8988T (cell line): ENCODE results near the gene HDAC4.

Source experiments
- DNase-seq: peaks from one replicate; pipeline ENCODE4 v3.0.0; 2011

The HDAC4 gene

DNA sequence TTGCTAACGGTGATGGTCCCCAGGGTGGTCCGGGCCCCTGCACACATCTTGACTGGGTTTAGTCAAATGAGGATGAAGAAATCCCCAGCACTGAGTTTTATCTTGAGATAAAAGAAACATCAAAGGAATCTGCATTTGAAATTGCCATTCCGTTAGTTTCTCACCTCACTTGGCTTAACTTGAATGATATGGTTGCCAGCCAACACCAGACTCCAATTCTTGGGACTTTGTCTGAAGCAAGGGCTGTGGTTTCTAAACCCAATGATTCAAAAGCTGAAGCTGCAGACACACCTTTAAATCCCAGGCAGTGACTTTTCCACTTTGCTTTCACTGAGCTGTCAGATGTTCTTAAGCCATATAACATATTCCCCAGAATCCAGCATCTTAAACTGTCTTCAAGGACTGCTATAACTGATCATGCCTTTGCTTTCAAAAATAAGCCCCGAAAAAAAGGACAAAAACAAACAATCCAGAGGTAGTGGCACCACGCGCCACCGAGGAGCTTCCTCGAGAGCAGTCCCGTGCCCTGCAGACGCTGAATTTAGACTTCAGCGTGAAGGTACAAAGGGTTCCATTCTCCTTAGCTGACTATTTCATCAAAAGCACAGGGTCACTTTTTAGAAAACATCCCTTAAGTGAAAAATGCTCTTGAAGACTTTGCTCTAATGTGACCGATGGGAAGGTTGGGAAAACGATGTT, 189.3 kb downstream of the HDAC4 start:
- DNase-seq = no peak

DNA sequence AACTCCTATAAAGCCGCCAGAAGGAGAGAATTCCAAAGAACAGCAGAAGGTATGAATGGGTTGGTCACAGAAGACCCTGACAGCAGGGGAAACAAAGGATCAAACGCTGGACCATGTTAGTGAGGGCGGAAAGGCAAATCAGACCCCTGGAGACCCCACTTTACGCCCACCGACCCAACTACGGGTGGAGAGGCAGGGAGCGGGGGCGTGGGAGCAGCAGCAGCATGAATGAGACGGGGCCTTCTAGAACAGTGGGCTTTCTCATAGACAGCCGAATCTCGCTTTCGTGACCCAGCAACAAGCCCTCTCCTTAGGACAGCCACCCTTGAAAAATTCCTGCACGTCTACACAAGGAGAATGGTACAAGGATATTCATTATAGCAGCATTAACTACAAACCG, 191.0 kb downstream of the HDAC4 start:
- no peak for DNase-seq

DNA sequence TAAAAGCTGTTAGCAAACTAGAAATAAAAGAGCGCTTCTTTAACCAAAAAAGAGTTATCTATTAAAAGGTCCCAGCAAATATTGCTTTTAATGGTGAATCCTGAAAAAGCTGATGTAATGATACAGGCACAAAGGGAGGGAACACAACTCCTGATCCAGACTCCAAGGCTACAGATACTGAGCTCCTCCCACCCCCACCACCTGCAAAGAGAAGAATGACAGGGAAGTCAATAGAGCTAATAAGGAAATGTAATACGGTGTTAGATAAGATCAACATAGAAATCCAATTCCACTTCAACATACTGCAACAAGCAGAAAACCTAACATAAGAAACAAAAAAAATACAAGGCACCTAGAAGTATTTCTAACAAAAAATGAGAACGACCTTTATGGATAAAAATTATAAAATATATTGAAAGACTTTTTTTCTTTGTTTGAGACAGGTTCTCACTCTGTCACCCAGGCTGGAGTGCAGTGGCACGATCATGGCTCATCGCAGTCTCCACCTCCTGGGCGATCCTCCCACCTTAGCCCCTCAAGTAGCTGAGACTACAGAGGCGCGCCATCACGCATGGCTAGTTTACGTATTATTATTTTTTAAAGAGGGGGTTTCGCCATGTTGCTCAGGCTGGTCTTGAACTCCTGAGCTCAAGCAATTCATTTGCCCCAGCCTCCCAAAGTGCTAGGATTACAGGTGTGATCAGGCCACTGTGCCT, 192.2 kb downstream of the HDAC4 start:
- no peak for DNase-seq

DNA sequence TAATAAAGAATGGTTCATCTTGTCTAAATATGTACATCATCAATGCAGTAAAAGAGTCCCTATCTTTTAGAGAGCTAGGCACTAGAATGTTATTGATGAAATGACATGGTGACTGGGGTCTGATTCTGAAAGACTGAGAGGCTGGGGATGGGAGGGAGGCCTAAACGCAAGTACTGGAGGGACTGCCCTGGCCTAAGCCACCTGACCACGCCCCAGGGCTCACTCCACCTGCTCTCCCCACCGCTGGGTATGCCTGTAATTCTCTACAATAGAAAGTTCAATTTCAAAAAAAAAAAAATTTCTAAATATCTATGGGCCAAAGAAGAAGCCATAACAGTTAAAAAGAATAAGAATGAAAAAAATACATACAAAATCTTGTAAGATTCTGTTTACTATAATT, 194.0 kb downstream of the HDAC4 start:
- no peak for DNase-seq

DNA sequence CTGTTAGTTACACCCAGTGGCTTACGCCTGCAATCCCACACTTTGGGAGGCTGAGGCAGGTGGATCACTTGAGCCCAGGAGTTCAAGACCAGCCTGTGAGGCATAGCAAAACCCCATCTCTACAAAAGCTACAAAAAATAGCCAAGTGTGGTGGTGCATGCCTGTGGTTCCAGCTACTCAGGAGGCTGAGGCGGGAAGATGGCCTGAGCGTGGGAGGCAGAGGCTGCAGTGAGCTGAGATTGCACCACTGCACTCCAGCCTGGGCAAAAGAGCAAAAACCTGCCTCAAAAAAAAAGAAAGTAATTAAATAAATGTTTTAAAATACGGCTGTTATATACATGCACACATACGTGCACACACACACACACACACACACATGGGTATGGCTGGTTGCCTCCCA, 194.8 kb downstream of the HDAC4 start:
- DNase-seq = no peak

DNA sequence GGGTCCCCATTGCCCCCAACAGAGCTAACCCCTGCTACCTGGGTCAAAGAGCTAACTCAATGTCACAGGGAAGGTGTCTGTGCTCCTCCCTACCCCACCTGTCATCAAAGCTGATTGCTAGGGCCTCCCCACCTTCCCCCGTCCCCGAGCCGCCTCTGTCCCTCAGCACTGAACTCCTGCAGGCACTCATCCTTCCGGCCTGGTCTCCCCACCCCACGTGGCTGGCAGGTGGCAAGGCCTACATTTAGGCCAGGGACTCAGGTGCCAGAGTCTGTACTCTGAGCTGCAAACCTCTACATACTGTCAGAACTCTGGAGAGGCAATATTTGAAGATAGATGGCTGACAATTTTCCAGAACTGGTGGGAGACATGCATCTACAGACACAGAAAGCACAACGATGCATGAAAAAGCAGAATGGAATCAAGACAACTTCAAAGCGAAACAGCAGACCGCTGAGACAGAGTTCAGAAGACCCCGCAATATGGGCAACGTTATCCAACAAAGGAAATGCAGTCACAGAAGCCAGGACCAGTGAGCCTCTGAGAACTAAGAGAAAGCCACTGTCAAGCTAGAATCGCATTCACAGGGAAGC, 195.8 kb downstream of the HDAC4 start:
- DNase-seq = no peak

DNA sequence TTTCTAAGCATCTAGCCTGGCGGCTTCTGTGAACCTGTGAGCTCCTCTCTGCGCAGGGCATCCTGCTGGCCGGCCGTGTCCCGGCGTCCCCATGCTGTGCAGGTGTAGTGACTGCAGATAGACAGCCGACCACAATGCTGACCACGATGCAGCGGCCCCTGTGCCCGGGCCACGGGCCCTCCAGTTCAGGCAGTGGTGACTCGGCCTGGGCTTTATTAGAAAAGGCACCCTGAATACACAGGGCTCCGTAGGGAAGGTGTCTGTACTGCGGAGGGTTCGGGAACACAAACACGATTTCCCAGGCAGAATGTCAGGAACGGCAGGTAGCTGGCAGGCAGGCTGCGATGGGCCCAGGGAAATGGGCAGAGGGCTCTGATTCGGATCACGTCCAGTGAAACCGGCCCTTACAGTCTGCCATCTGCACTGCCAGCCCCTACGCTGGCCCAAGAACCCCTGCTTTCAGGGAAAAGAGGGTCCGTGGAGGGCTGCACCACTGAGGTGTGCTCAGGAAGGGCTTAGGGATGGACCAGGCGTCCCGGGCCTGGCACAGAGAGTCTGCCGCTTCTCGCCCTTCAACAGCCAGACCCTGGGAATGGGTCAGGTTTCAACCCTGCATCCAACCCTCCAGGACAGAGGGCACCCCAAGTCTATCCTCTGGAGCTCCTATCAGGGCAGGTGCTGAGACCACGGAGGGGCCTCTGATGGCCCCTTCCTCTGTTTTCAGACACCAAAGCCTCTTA, 196.5 kb downstream of the HDAC4 start:
- DNase-seq = no peak

DNA sequence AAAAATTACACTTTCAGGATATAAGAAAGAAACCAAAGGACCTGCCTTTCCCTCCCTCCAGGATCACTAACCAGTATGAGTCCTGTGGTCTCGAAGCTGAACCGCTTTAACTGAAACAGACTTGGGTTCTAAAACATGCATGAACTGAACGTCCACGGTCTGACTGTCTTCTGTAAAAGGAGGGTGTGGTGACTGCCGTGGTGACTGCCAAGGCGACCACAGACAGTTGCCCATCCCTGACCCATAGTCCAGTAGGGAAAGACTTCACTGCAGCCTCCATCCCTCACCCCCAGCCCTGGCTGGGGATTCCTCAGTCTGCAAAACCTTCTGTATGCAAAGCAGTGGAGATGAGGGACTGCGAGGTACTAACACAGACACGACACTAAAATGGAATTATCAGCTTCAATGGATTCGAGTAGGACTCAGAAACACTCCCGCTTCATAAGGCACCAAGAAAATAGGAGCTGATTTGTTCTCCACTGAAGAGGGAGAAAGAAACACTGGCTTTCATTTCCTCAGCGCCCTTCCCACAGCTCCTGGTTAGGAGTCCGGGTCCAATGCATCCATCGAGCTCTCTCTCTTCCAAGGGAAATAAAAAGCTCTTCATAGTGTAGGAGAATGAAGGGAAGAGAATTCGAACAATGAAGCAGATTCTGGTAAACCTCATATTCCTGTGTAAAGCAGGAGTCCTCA, 197.2 kb downstream of the HDAC4 start:
- DNase-seq = no peak

DNA sequence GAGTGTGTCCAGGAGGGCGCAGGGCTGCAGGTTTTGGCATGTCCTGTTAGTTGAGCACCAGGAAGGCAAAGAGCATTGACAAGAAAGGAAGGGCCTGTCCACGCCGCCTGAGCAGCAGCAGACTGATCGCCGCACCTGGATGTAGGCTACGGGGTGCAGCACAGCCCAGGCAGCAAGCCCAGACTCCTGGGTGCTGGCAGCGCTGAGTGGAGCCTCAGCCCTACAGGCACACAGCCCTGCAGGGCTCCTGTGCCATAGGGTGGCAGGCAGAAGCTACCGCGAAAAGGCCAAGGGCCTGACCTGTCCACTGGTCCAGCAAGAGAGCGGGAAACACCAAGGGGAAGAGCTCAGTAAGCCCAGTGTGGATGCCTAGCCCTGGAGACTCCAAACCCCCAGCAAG, 198.0 kb downstream of the HDAC4 start:
- DNase-seq = no peak

DNA sequence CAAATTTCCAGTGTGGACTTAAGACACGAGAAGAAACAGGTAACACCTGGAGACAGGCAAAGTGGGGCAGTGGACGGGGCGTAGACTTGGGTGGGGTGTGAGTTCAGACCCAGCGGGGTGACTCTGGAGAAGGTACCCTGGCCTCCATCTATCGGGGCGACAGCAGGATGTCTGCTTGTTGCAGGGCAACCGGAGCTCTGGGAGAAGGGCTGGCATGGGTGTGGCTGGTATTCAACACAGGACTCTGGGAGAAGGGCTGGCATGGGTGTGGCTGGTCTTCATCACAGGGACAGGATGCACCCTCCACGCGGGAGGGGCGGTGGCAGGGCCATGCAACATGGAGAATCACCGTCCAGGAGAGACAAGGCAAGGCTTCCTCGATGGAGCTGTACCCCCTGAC, 198.5 kb downstream of the HDAC4 start:
- DNase-seq = no peak

DNA sequence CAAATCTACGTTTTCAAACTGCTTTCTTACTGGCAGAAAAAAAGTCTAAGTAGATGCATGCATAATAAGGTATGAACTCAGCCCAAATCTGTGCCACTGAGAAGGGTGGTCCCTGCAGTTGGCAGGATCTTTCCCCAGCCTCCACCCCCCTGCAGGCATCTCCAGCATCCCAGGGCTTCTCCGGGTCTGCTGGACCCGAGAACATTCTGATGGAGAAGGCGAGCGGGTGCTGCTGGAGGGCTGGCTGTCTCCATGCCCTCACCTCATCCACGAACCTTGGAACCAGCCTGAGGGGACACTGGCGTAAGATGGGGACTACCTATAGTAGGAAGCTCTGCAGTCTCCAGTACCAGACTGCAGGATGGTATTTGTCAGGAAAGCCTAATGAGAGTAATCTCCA, 198.9 kb downstream of the HDAC4 start:
- no peak for DNase-seq

DNA sequence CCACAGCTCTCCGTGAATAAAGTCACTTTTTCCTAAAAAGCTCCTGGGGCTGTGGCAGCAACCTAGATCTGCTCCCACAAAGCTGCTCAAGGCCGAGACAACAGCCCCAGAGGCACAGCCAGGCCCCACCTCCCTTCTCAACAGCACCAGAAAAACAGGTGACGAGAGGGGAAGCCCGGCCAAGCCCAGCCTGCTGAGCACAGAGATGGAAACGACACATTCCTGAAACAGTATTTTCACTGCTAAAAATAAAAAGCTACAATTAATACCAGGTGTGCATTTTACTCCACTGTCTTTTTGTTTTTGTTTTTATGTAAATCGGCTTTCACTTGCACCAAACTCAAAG, 199.3 kb downstream of the HDAC4 start:
- no peak for DNase-seq

DNA sequence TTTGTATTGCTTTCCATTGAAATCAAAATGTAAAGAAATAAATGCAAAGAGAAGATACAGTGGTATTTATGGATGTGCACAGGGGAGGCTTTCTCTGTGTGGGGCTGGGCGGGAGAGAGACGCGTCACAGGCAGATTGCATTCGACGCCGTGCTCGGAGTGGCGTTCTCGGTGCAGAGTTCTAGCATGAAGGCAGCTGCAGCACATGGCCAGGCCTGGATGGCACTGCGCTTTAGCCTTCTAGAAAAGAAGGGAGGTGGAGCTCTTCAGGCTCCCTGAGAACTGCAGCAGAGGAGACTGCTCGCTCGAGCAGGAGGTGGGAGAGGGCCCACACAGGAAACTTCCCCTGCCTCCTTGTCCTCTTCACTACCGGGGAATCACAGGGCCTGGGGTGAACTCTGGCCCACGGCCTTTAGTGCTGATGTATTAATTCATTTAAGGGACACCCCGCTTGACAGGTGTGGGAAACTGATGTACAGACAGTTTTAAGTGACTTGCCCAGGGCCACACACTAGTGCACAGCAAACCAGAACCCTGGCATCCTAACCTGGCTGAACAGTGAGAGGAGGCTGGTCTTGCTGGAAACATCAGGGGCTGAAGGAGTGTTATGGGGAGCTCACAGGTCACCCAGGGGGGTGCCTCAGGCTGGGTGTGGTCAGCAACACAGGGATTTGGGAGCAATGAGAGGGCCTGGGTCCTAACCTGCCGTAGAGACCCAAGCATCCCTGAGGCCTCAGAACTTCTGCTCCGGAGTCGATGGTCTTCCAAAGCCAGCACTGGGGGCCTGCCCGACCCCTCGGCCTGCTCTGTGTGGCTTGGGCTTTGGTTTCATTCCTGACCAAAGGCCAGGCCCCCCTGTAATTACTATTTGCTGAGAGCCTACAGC, 199.9 kb downstream of the HDAC4 start:
- DNase-seq = no peak

DNA sequence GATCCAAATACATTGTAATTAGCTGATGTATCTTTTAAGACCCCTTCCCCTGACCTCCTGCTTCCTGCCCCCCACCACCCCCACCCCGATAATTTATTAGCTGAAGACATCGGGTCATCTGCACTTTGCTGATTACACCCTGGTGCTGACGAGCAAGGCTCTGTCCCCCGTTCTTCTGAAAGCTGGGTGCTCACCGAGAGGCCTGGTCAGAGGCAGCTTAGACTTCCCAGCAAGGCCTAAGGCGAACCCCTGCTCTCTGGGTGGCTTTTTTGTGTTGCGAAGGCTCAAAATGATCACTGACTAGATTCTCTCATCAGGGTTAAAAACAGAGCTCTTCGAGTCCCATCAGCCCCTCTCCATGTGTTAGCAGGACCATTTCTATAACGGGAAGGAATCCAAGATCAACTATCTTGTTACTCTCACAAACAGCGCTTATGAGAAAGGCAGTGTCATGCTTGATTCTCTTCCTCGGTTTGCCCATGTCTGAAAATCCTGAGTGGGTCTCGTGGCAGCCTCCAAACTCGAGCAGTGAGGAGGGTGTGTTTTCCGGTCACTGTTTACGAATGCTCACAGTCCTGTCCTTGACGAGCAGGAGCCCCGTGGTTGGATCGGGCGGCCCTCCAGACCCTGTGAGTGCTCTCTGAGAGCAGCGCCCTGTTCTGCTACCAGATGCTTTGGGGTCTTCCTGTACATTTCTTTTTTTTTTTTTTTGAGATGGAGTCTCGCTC, 201.6 kb downstream of the HDAC4 start:
- no peak for DNase-seq

DNA sequence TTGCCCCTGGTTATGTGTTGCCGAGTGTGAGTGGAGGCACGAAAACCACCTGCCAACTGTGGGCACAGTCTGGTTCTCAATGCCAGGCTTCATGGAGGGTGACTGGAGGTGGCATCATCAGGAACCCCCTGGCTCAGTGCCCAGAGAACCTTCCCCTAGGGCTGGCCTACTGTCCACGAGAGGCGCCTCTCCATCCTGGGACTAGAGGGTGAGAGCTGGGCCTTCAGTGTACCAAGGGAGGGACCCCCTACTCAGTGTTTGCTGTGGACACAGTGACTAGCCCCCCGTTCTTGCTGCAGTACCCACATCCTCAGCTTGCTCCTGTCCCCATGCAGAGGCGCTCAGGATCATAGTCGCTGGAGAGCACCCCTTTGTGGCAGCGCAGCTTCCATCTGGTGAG, 202.6 kb downstream of the HDAC4 start:
- no peak for DNase-seq

DNA sequence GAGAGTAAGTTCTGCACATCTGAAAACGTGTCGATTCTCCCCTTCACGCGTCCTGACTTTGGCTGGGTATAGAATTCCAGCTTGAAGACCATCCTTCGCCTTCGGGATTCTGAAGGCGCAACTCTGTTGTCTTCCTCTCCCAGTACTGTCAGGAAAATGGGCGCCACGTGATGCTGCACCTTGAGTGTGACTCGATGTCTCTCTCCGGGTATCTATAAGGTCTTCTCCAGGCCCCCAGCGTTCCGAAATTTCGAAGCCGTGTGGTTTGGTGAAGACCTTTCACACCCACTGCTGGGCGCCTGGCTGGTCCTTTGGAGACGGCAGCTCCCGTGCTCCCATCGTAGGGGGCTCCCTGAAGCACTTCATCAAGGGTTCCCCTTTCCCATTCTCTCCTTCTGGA, 203.7 kb downstream of the HDAC4 start:
- no peak for DNase-seq

DNA sequence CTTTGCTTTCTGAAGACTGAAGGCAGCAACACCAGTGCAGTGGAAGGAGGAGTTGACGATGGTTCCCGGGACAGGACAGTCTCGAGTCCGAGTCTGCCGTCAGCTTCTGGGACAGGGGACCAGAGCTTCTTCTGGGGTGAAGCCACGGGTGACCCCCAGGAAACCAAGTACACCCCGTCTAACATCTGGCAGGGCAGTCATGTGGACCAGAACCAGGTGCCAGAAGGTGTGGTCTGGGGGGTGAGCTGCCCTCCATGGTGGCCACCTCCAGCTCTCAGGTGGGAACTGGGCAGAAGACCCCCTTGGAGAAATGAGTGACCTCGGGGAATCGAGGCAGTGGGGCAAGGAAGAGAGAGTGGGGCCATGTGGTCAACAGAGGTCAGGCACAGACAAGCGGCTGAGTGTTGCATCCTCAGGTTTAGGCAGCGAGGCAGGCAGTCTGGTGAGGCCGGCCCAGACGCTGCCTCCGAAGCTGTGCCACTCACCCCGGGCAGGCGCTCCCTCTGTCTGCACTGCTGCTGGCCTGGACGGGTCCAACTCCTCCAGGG, 204.3 kb downstream of the HDAC4 start:
- DNase-seq = no peak

DNA sequence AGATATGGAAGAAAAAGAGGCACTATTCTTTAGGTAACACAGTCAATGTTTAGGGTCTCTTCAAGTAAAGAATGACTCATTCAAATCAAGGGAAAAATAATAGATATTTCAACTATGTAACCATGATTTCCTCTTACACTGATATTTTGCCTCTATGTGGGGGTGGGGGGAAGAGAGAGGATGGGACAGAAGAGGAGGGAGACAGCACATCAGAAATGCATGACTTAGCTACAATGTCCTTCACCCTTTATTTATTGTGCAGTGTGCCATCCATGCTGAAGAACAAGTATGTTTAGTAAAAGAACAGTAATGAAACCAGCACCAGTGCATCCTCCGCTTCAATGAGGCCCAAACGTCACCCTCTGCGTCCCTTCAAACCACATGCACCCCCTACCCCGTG, 204.8 kb downstream of the HDAC4 start:
- DNase-seq = no peak

DNA sequence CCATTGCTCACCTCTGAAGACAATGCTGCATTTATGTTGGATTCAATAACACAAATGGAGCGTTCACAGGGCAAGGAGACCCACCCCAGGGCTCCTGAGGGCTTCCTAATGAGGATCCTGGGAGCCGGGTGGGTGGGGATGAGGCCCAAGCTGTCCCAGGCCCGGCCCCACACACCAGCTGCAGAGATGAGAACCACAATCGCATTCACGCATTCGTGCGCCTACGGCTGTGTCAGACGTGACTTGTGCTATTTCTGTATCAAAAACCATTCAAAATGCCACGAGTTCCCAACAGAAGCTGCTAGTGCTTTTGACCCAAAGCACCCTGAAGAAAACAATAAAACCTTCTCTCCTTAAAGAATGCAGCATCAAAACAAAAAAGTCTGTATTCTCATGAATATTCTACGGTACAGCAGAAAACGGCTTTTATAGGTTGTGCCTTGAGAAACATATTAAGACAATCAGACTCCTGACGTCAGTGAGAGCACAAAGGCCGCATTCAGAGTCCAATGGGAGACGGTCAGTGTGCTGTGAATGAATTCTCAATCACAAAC, 205.4 kb downstream of the HDAC4 start:
- DNase-seq = no peak

DNA sequence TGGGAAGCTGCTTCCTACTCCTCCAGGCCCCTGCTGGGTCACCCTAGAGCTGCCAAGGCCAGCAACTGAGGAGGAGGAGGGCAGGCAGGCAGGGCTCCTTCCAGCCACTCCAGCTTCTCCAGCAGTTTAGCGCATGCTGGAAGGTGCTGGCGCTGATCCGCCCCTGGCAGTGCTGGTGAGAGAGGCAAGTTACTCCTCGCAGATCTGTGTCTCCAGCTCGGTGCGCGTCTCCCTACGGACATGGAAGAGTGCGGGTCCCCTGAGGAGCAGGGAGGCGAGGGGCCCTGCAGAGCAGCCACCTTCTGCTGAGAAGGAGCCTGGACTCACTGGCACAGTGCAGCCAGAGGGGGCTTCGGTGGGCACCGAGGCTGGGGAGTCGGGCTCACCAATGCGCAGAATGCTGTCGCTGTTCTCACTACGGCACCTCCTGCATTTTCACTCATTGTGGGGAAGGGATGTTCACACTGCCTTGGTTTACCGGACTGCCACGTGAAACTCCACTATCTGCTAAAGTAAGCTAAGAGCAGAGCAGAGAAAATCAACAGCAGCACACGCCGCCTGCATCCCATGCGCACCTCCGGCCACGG, 206.0 kb downstream of the HDAC4 start:
- no peak for DNase-seq
